ENCODE data around the gene NANOS3.

DNA sequence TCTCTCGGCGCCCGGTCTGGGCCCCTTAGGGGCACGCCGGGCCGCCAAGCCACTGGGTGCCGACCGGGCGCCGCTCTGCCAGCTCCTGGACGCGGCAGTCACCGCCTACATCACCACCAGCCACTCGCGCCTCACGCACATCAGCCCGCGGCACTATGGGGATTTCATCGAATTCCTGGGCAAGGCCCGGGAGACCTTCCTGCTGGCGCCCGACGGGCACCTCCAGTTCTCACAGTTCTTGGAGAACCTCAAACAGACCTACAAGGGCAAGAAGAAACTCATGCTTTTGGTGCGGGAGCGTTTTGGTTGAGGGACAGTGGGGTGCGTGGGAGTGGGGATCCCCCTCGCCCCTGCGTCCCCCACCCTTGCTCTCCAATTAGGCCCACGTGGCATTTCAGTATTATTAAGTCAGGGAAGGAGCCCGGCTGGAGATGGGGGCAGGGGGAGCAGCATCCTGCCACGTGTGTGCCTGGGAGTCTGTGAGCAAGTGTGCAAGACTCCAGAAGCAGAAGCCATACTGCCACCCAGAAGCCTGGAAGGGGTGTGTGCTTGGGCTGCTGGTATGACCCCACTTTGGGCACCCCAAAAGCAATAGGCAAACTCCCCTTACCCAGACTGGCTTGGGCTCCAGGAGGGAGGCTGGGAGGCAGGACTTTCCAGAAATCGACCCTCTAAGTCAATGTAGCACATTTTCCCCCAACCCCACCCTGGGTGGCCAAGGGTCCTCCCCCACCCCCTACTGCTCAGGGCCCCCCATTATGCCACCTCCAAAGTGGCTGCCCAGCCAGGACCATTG lies 46.0 kb upstream of the NANOS3 start:
- no peak for TF ChIP-seq CTCF (IDR thresholded peaks at IDR 0.05)
- TF ChIP-seq POLR2A (IDR thresholded peaks at IDR 0.05) = no peak
- no peak for TF ChIP-seq POLR2AphosphoS5 (IDR thresholded peaks at IDR 0.05)

Measured in prostate gland (tissue), 2 donors.